Hair follicular keratinocyte (primary cell): ENCODE results near the gene FNBP1L. TPM values are rescaled to one million over a fixed set of nuclear protein-coding genes. Genes with fewer than 3 reads are reported as not detected.

ENCODE experiments used
- total RNA-seq: library from RNA; depleted of rRNA; stranded (reverse); fragments of >200 nt; gene quantifications from 2 replicates; pipeline ENCODE4 v1.2.3, GENCODE V29; 2015

Gene FNBP1L
- 6.2 and 8.0 TPM in 2 replicates for total RNA-seq

GRCh38 chr1:93447481-93448291 is at the start of gene FNBP1L:
Gene FNBP1L, plus strand, starts transcription at chr1:93448118. Its CDS starts 164 bp downstream, at chr1:93448282.

Other genes with a start within 250 kb of the FNBP1L start
- gene DR1, start 102.2 kb upstream of the FNBP1L start, total RNA-seq: 38.7 and 39.9 TPM in 2 replicates
- gene BCAR3, start 233.7 kb downstream of the FNBP1L start, total RNA-seq: 98.0 and 109 TPM in 2 replicates